Esophagus squamous epithelium (tissue), 4 donors: ENCODE data around the gene OCA2.

Experiments used
- POLR2A ChIP-seq, 4 donors: fragments of 450-650 bp; IDR thresholded peaks; one replicate each; pipeline ENCODE4 v1.6.1; 2017; ENCODE audit warnings: antibody characterized with exemption in 4 of 4, mild to moderate bottlenecking in 4 of 4, moderate library complexity in 3 of 4
- TF ChIP-seq, protein P1 (sequence below), 6 experiments: fragments of 450-650 bp in 4 of 6; fragments of 200-600 bp in 2 of 6; sonication (generic) in 2 of 6; IDR thresholded peaks; one replicate each; pipeline ENCODE4 v1.5.1; 2016 to 2019; ENCODE audit warnings: antibody characterized with exemption in 6 of 6, mild to moderate bottlenecking in 4 of 6, moderate library complexity in 4 of 6

DNA sequence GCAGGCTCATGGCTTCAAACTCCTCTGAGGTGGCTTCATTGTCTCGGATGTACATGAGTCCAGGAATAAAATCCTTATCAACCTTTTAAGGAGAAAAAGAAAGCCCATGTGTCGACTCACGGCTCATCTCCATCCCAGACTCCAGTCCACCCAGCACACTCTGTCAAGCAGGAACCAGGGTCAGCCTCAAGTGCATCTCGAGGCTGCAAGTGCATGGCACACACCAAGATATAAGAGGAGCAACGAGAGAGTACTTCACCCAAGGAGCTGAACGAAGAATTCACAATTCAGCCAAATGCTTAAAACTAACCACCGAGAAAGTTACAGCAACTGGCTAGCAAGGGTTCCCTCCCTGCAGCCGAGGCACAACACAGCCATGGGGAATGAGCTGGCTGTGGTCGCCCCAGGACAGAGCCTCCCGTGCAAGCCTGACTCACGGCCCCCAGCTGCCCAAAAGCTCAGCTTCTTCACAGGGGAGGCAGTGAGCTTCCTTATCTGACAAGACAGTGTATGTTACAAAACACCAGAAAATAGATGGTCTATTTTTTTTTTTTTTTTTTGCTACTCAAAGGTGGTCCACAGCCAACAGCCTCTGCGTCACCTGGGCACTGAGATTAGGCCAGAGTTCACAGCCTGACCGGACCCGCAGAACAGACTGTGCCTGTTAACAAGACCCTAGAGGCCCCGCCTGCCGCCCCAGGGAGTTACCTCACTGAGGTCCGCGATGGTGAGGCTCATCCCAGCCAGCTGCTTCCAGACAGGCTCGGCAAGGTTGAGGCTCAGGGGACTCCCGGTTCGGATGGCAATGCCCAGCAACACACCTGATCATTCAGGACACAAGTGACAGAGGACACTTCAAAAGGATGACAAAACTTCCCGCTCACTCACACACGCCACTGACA is 15.9 kb upstream of the OCA2 start:
- TF ChIP-seq POLR2A (IDR thresholded peaks at IDR 0.05): no peak
- TF ChIP-seq, protein P1, sequence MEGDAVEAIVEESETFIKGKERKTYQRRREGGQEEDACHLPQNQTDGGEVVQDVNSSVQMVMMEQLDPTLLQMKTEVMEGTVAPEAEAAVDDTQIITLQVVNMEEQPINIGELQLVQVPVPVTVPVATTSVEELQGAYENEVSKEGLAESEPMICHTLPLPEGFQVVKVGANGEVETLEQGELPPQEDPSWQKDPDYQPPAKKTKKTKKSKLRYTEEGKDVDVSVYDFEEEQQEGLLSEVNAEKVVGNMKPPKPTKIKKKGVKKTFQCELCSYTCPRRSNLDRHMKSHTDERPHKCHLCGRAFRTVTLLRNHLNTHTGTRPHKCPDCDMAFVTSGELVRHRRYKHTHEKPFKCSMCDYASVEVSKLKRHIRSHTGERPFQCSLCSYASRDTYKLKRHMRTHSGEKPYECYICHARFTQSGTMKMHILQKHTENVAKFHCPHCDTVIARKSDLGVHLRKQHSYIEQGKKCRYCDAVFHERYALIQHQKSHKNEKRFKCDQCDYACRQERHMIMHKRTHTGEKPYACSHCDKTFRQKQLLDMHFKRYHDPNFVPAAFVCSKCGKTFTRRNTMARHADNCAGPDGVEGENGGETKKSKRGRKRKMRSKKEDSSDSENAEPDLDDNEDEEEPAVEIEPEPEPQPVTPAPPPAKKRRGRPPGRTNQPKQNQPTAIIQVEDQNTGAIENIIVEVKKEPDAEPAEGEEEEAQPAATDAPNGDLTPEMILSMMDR (IDR thresholded peaks at IDR 0.05): no peak
